ENCODE data around the gene FEM1B.

Gene FEM1B

DNA sequence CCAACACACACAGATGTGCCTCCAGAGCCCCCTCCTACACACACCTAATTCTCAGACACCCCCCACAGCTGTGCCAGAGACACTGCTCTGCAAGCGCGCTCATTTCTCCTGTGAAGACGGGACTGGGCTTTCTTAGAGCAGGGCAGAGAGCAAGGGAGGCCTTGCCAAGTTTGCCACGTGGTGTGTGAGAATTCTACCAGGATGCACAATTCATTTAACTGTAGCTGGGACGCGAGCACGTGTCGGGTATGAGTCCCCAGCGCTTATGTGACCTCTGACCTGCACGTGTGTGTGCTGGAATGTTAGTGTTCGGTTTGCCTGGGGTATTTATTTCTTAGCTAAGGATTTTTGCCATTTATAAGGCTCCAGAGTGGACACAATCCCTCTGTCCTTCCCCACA is 37.0 kb downstream of the FEM1B start:
- H3K4me1 ChIP-seq (ENCODE audit: control insufficient read depth in 1 of 2, insufficient read depth in 2 of 2, low read length in 2 of 2), result no peaks in the 10 kb centered on the region

GRCh38 chr15:68315035-68315434 is 37.5 kb downstream of the FEM1B start:
- no peaks in the 10 kb centered on the region for H3K9me3 ChIP-seq (ENCODE audit: control insufficient read depth in 1 of 2, low read length in 2 of 2)
- no peak overlapping the region for H3K27ac ChIP-seq (ENCODE audit: low read depth, low read length)
- H3K4me3 ChIP-seq (ENCODE audit: low read depth in 1 of 2, low read length in 2 of 2), result no peak overlapping the region
- no peaks in the 10 kb centered on the region for H3K36me3 ChIP-seq (ENCODE audit: control insufficient read depth in 1 of 2, insufficient read depth in 2 of 2, low read length in 2 of 2)
- no peaks in the 10 kb centered on the region for H3K27me3 ChIP-seq (ENCODE audit: control insufficient read depth in 1 of 2, insufficient read depth in 2 of 2, low read length in 2 of 2)
- H3K4me1 ChIP-seq (ENCODE audit: control insufficient read depth in 1 of 2, insufficient read depth in 2 of 2, low read length in 2 of 2), result no peaks in the 10 kb centered on the region
- H3K9ac ChIP-seq (ENCODE audit: low read depth in 1 of 2, low read length in 2 of 2), result no peak overlapping the region

More for the DNA sequence above, 37.0 kb downstream of the FEM1B start:
- Histone ChIP-seq H3K4me3 (ENCODE audit: low read depth in 1 of 2, low read length in 2 of 2) (no peak overlapping the region), H3K9ac (ENCODE audit: low read depth in 1 of 2, low read length in 2 of 2) (no peak overlapping the region), H3K36me3 (ENCODE audit: control insufficient read depth in 1 of 2, insufficient read depth in 2 of 2, low read length in 2 of 2) (no peaks in the 10 kb centered on the region), H3K27ac (ENCODE audit: low read depth, low read length) (no peak overlapping the region), H3K27me3 (ENCODE audit: control insufficient read depth in 1 of 2, insufficient read depth in 2 of 2, low read length in 2 of 2) (no peaks in the 10 kb centered on the region), H3K9me3 (ENCODE audit: control insufficient read depth in 1 of 2, low read length in 2 of 2) (no peaks in the 10 kb centered on the region)

DNA sequence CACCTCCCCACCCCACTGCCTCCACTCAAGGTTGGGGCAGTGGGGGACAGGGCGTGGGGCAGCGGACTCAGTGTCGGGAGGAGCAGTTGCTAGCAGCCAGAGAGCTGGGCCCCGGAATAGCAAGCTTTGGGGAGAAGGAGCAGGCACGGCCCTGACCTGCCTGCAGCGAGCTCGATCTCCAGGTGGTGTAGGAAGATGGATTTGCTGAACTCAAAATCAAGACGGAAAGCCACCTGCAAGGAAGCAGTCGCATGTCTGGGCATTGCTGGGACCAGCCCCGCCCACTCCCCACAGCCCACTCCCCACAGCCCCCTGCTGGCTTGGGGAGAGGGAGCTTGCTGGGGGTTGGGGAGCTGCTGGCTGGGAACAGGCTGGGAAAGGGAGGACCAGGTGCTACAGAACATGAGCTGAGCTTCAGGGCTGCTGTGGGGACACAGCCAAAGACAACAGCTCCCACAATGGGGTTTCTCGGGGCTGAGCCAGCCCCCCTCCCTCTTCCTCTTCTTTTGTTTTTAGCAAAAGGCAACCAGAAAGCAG is 38.0 kb downstream of the FEM1B start:
- H3K27ac ChIP-seq (ENCODE audit: low read depth, low read length), result no peak overlapping the region
- H3K27me3 ChIP-seq (ENCODE audit: control insufficient read depth in 1 of 2, insufficient read depth in 2 of 2, low read length in 2 of 2), result no peaks in the 10 kb centered on the region
- H3K4me1 ChIP-seq (ENCODE audit: control insufficient read depth in 1 of 2, insufficient read depth in 2 of 2, low read length in 2 of 2), result no peaks in the 10 kb centered on the region
- H3K36me3 ChIP-seq (ENCODE audit: control insufficient read depth in 1 of 2, insufficient read depth in 2 of 2, low read length in 2 of 2), result no peaks in the 10 kb centered on the region
- H3K4me3 ChIP-seq (ENCODE audit: low read depth in 1 of 2, low read length in 2 of 2), result no peak overlapping the region
- H3K9me3 ChIP-seq (ENCODE audit: control insufficient read depth in 1 of 2, low read length in 2 of 2), result no peaks in the 10 kb centered on the region
- no peak overlapping the region for H3K9ac ChIP-seq (ENCODE audit: low read depth in 1 of 2, low read length in 2 of 2)

- no peaks in the 10 kb centered on the region for H3K27me3 ChIP-seq (ENCODE audit: control insufficient read depth in 1 of 2, insufficient read depth in 2 of 2, low read length in 2 of 2)
- H3K9ac ChIP-seq (ENCODE audit: low read depth in 1 of 2, low read length in 2 of 2), result no peak overlapping the region
- no peaks in the 10 kb centered on the region for H3K9me3 ChIP-seq (ENCODE audit: control insufficient read depth in 1 of 2, low read length in 2 of 2)
- H3K4me3 ChIP-seq (ENCODE audit: low read depth in 1 of 2, low read length in 2 of 2), result no peak overlapping the region
- H3K36me3 ChIP-seq (ENCODE audit: control insufficient read depth in 1 of 2, insufficient read depth in 2 of 2, low read length in 2 of 2), result no peaks in the 10 kb centered on the region
- H3K27ac ChIP-seq (ENCODE audit: low read depth, low read length), result no peak overlapping the region
- H3K4me1 ChIP-seq (ENCODE audit: control insufficient read depth in 1 of 2, insufficient read depth in 2 of 2, low read length in 2 of 2), result no peaks in the 10 kb centered on the region
These were observed 38.7 kb downstream of the FEM1B start for GRCh38 chr15:68316061-68316804.

GRCh38 chr15:68317281-68318007 is 39.9 kb downstream of the FEM1B start:
- no peaks in the 10 kb centered on the region for H3K9me3 ChIP-seq (ENCODE audit: control insufficient read depth in 1 of 2, low read length in 2 of 2)
- no peak overlapping the region for H3K4me3 ChIP-seq (ENCODE audit: low read depth in 1 of 2, low read length in 2 of 2)
- no peaks in the 10 kb centered on the region for H3K27me3 ChIP-seq (ENCODE audit: control insufficient read depth in 1 of 2, insufficient read depth in 2 of 2, low read length in 2 of 2)
- no peaks in the 10 kb centered on the region for H3K36me3 ChIP-seq (ENCODE audit: control insufficient read depth in 1 of 2, insufficient read depth in 2 of 2, low read length in 2 of 2)
- H3K4me1 ChIP-seq (ENCODE audit: control insufficient read depth in 1 of 2, insufficient read depth in 2 of 2, low read length in 2 of 2), result no peaks in the 10 kb centered on the region
- H3K9ac ChIP-seq (ENCODE audit: low read depth in 1 of 2, low read length in 2 of 2), result no peak overlapping the region
- H3K27ac ChIP-seq (ENCODE audit: low read depth, low read length), result no peak overlapping the region

DNA sequence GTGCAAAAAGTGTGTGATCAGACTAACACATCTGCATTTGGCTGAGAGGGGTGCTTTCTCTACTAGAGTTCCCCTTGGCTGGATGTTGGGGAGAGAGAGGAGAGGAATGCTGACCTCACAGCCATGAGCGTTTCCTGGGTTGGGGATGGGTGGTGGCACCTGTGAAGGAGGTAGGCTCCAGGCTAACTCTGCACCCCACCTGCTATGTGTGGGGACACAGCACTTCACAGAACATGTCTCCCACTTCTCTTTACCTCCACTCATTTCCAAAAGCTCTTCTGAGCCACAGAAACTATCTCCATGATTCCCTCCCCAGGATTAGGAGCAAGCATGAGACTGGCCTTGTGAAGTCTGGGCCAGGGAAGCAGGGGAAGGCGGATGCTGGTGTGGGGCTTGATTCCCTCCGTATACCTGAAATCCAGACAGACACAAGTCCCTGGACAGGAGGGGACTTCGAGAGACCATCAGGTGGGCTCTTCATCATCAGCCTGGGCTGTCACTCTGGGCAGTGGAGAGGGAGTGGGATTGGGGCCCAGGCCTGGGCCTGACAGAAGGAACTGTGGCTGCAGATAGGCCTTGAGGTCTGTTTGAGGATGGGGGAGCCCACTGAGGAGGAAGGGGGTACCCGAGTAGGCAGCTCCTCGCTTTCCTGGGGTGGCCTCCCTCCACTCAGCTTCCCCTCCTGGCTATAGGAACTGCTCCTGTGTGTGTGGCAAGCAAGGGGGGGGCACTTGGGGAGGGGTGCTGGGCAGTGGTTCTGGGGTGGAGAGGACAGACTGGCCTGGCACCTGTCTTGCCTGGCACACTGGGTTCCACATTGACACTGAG is 40.7 kb downstream of the FEM1B start:
- H3K27ac ChIP-seq (ENCODE audit: low read depth, low read length), result no peak overlapping the region
- H3K36me3 ChIP-seq (ENCODE audit: control insufficient read depth in 1 of 2, insufficient read depth in 2 of 2, low read length in 2 of 2), result no peaks in the 10 kb centered on the region
- H3K9me3 ChIP-seq (ENCODE audit: control insufficient read depth in 1 of 2, low read length in 2 of 2), result no peaks in the 10 kb centered on the region
- H3K27me3 ChIP-seq (ENCODE audit: control insufficient read depth in 1 of 2, insufficient read depth in 2 of 2, low read length in 2 of 2), result no peaks in the 10 kb centered on the region
- H3K4me3 ChIP-seq (ENCODE audit: low read depth in 1 of 2, low read length in 2 of 2), result no peak overlapping the region
- H3K9ac ChIP-seq (ENCODE audit: low read depth in 1 of 2, low read length in 2 of 2), result no peak overlapping the region
- H3K4me1 ChIP-seq (ENCODE audit: control insufficient read depth in 1 of 2, insufficient read depth in 2 of 2, low read length in 2 of 2), result no peaks in the 10 kb centered on the region

DNA sequence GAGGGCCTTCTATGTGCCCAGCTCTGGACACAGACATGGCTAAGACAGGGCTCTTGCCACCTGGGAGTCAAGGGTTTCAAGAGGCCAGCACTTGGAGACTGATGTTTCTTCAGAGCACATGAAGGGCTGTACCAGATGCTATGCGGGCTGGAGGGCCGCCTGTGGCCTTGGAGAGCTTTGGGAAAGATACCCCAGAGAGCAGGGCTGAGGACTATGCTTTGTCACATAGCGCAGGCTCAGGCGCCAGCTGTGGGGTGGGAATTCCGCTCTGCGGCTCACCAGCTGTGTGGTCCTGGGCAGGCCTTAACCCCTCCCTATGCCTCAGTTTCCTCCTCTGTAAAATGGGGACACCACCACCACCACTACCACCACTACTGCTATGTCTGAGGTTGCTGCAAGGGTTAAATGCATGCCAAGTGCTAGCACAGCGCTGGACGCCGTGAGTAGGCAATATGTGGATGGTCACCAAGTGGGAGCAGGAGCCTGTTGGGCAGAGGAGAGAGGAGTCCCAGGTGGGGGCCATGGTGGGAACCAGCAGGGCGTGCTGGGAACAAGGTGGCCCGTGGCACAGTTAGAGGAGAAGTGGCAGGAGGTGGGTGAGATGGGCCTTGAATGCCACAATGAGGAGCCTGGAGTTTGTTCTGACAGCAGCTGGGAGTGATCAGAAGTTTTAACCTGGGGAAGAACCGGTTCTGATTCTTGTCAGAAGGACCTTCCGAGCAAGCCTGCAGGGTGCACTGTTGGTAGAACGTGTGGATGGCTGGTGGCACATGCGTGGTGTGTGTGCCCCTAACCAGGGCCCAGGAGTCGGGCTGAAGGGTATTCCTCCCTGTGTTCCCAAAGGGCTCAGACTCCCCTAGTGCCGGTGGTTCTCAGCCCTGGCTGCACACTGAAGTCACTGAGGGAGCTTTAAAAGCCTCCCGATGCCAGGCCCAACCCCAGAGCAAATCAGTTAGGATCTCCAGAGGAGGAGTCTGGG is 41.7 kb downstream of the FEM1B start:
- H3K4me1 ChIP-seq (ENCODE audit: control insufficient read depth in 1 of 2, insufficient read depth in 2 of 2, low read length in 2 of 2), result no peaks in the 10 kb centered on the region
- no peak overlapping the region for H3K27ac ChIP-seq (ENCODE audit: low read depth, low read length)
- H3K27me3 ChIP-seq (ENCODE audit: control insufficient read depth in 1 of 2, insufficient read depth in 2 of 2, low read length in 2 of 2), result no peaks in the 10 kb centered on the region
- no peaks in the 10 kb centered on the region for H3K9me3 ChIP-seq (ENCODE audit: control insufficient read depth in 1 of 2, low read length in 2 of 2)
- H3K36me3 ChIP-seq (ENCODE audit: control insufficient read depth in 1 of 2, insufficient read depth in 2 of 2, low read length in 2 of 2), result no peaks in the 10 kb centered on the region
- H3K4me3 ChIP-seq (ENCODE audit: low read depth in 1 of 2, low read length in 2 of 2), result no peak overlapping the region
- no peak overlapping the region for H3K9ac ChIP-seq (ENCODE audit: low read depth in 1 of 2, low read length in 2 of 2)

DNA sequence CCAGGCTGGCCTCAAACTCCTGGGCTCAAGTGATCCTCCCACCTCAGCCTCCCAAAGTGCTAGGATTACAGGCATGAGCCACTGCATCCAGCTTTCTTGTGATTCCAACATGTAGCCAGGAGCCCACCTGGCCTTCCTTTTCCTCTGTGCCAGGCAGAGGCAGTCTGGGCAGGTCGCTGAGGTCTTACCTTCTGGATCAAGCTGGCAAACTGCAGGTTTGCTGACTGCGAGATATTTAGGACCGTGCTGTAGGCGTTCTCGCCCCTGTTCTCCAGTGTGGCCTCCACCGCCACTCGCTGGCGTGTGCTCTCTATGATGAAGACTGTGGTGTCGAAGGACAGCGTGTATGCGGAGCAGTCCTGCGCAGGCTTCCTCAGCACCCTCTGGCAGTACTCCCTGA is 42.5 kb downstream of the FEM1B start:
- H3K9ac ChIP-seq (ENCODE audit: low read depth in 1 of 2, low read length in 2 of 2), result no peak overlapping the region
- H3K4me3 ChIP-seq (ENCODE audit: low read depth in 1 of 2, low read length in 2 of 2), result no peak overlapping the region
- no peak overlapping the region for H3K27ac ChIP-seq (ENCODE audit: low read depth, low read length)
- no peaks in the 10 kb centered on the region for H3K4me1 ChIP-seq (ENCODE audit: control insufficient read depth in 1 of 2, insufficient read depth in 2 of 2, low read length in 2 of 2)
- H3K36me3 ChIP-seq (ENCODE audit: control insufficient read depth in 1 of 2, insufficient read depth in 2 of 2, low read length in 2 of 2), result no peaks in the 10 kb centered on the region
- H3K27me3 ChIP-seq (ENCODE audit: control insufficient read depth in 1 of 2, insufficient read depth in 2 of 2, low read length in 2 of 2), result no peaks in the 10 kb centered on the region
- H3K9me3 ChIP-seq (ENCODE audit: control insufficient read depth in 1 of 2, low read length in 2 of 2), result no peaks in the 10 kb centered on the region

DNA sequence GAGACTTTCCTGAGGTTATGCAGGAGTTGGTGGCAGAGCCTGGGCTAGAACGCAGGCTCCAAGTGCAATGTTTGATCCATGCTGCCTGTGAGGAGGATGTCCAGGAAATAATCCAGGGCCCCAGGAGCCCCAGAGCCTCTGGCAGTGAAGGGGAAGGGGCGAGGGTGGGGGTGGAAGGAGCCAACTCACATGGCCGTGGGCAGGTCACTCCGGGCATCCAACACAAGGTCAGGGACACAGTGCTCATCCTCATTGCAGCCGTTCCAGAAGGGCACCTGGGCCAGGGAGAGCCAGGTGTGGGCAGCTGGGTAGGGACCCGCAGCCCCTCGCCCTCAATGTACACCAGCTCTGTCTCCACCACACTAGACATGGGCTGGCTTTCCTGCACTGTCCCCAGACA is 43.7 kb downstream of the FEM1B start:
- no peaks in the 10 kb centered on the region for H3K27me3 ChIP-seq (ENCODE audit: control insufficient read depth in 1 of 2, insufficient read depth in 2 of 2, low read length in 2 of 2)
- H3K27ac ChIP-seq (ENCODE audit: low read depth, low read length), result no peak overlapping the region
- no peaks in the 10 kb centered on the region for H3K9me3 ChIP-seq (ENCODE audit: control insufficient read depth in 1 of 2, low read length in 2 of 2)
- no peaks in the 10 kb centered on the region for H3K4me1 ChIP-seq (ENCODE audit: control insufficient read depth in 1 of 2, insufficient read depth in 2 of 2, low read length in 2 of 2)
- H3K9ac ChIP-seq (ENCODE audit: low read depth in 1 of 2, low read length in 2 of 2), result no peak overlapping the region
- no peaks in the 10 kb centered on the region for H3K36me3 ChIP-seq (ENCODE audit: control insufficient read depth in 1 of 2, insufficient read depth in 2 of 2, low read length in 2 of 2)
- H3K4me3 ChIP-seq (ENCODE audit: low read depth in 1 of 2, low read length in 2 of 2), result no peak overlapping the region

All from duodenal mucosa (tissue), 2 donors.